GM15510 (cell line): ENCODE results near the gene C1orf50.

Experiments
- POLR2A ChIP-seq: IDR thresholded peaks from 3 replicates; pipeline ENCODE4 v1.6.1; 2011; ENCODE audit warnings: borderline replicate concordance; ENCODE audit not compliant: insufficient read length; ENCODE audit errors: extremely low read depth

The C1orf50 gene

GRCh38 chr1:42737986-42738677 is 28.9 kb upstream of the C1orf50 start:
- TF ChIP-seq POLR2A: no peak

- no peak for TF ChIP-seq POLR2A
These were observed 28.3 kb upstream of the C1orf50 start for GRCh38 chr1:42738678-42739226.

GRCh38 chr1:42739753-42740700 is 27.0 kb upstream of the C1orf50 start, which contains the start of gene CLDN19:
TSS of gene CLDN19 (minus strand) at chr1:42740236. CDS start at chr1:42740063, 173 bp downstream.
- no peak for TF ChIP-seq POLR2A

- TF ChIP-seq POLR2A: no peak
These were observed 26.0 kb upstream of the C1orf50 start for GRCh38 chr1:42740851-42741580.

GRCh38 chr1:42741706-42742105 is 25.3 kb upstream of the C1orf50 start:
- no peak for TF ChIP-seq POLR2A

- no peak for TF ChIP-seq POLR2A
These were observed 24.9 kb upstream of the C1orf50 start for GRCh38 chr1:42742141-42742540.

- TF ChIP-seq POLR2A: no peak
These were observed 24.3 kb upstream of the C1orf50 start for GRCh38 chr1:42742617-42743316.

GRCh38 chr1:42743317-42744147 is 23.5 kb upstream of the C1orf50 start:
- no peak for TF ChIP-seq POLR2A

- TF ChIP-seq POLR2A: no peak
These were observed 23.0 kb upstream of the C1orf50 start for GRCh38 chr1:42744148-42744413.

- no peak for TF ChIP-seq POLR2A
These were observed 21.2 kb upstream of the C1orf50 start for GRCh38 chr1:42745851-42746250.

GRCh38 chr1:42746436-42747105 is 20.5 kb upstream of the C1orf50 start:
- TF ChIP-seq POLR2A: no peak

GRCh38 chr1:42747125-42747524 is 19.9 kb upstream of the C1orf50 start:
- no peak for TF ChIP-seq POLR2A

- TF ChIP-seq POLR2A: no peak
These were observed 19.0 kb upstream of the C1orf50 start for GRCh38 chr1:42748021-42748420.

GRCh38 chr1:42748461-42749410 is 18.3 kb upstream of the C1orf50 start:
- TF ChIP-seq POLR2A: no peak
